GM12874 (cell line): Measurements from ENCODE around the gene PACRG.

Source experiments
- TF ChIP-seq, protein P1 (sequence below): IDR thresholded peaks from 2 replicates; pipeline ENCODE4 v1.5.1; 2011; ENCODE audit warnings: low read depth, mild to moderate bottlenecking, control low read depth, low read length, moderate library complexity; ENCODE audit not compliant: insufficient read depth

Gene PACRG

DNA sequence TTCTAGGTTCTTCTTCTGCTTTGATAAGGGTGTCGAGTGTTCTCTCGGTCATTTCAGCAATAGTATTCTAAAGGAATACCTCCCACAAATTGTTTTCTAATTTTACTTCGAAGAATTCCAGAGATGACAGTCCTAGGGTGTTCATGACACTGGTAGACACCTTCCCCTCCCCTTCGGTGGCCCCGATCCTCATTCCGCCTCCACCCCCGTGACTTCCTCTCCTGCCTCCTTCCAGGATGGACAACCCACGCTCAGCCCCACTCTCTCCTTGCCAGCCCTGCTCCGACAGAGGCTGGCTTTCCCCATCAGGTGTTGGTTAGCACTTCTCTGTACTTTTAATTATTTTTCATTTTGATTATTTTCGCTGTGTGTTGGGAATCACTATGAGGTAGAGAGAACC lies 431.9 kb downstream of the PACRG start:
- TF ChIP-seq, protein P1, sequence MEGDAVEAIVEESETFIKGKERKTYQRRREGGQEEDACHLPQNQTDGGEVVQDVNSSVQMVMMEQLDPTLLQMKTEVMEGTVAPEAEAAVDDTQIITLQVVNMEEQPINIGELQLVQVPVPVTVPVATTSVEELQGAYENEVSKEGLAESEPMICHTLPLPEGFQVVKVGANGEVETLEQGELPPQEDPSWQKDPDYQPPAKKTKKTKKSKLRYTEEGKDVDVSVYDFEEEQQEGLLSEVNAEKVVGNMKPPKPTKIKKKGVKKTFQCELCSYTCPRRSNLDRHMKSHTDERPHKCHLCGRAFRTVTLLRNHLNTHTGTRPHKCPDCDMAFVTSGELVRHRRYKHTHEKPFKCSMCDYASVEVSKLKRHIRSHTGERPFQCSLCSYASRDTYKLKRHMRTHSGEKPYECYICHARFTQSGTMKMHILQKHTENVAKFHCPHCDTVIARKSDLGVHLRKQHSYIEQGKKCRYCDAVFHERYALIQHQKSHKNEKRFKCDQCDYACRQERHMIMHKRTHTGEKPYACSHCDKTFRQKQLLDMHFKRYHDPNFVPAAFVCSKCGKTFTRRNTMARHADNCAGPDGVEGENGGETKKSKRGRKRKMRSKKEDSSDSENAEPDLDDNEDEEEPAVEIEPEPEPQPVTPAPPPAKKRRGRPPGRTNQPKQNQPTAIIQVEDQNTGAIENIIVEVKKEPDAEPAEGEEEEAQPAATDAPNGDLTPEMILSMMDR = no peak

DNA sequence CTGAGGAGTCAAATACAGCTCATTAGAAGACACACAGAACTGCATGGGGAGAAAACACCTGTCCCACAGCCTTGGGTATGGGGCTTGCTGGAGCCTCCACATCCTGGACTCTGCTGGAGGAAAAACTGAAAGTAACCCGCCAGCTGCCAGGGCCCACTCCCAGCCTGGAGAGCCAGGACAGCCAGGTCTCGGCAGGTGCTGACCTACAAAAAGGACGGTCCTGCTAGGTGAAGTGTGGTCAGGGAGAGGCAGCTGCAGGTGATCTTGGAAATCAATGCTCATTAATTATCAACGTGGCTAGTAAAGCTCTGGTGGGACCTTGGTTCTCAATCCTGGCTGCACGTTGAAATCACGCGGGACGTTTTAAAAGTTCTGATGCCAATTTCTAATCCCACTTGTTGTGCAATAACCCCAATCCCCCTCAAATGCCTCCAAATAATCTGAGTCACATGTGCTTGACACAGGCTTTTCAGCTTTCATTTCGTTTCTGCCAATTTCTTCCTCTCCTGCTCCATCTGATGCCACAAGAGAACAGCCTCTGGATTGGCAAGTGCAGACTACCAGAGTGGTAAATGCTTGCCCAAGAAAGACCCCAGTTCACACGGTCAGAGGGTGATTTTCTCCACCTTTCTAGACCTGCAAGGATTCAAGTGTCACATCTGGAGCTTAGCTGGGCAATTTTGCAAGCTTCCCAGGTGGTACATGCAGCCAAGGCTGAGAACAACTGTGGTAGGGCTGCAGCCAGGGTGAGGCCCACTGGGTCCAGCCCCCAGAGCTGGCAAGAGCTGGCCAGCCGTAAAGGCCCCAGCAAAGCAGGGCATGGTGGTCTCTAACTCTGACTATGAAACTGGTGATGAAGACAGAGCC lies 434.5 kb downstream of the PACRG start:
- TF ChIP-seq, protein P1 = no peak

DNA sequence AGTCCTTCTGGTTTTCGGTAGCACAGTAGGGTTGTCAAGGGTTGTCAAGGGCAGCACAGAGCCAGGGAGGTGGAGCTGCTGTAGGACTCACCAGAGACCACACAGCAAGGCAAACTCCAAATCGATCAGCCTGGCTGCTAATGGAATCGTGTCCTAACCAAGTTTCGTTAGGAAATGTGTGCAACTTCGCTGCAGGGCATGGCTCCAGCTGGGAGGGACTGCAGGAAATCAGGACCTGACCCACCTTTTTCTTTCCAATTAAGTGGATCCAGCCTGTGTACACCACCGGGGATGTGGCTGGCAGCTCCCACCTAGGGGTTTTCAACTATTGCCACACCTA lies 435.1 kb downstream of the PACRG start:
- TF ChIP-seq, protein P1 = no peak

DNA sequence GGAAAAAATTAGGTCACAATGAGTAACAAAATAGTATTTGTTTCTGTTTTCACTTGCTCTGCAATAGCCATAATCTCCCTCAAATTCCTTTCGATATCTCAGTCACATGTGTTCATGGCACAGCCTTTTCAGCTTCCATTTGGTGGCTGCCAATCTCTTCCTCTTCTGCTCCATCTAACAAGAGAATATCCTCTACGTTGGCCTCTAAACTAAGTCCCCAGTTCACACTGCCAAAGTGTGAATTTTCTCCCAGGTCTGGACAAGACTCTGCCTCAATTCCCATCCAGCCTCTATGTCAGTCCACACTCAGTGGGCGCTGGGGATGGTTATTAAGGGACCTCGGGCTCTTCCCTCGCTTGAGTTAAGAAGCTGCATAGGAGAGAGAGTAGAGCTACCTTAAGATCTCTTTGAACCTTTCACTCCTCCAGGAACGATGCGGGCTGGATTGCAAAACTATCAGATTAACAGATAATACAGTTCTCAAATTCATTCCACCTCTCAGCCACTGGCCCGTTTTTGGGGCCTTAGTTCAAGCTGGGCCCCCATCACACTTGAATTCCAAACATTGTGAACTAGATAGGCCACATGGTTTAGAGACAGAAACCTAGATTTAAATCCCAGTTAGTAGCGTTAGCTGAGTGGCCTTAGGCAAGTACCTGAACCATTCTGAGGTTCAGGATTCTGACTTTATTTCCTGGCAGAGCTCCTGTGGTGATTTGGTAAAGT lies 436.6 kb downstream of the PACRG start:
- TF ChIP-seq, protein P1 = no peak

DNA sequence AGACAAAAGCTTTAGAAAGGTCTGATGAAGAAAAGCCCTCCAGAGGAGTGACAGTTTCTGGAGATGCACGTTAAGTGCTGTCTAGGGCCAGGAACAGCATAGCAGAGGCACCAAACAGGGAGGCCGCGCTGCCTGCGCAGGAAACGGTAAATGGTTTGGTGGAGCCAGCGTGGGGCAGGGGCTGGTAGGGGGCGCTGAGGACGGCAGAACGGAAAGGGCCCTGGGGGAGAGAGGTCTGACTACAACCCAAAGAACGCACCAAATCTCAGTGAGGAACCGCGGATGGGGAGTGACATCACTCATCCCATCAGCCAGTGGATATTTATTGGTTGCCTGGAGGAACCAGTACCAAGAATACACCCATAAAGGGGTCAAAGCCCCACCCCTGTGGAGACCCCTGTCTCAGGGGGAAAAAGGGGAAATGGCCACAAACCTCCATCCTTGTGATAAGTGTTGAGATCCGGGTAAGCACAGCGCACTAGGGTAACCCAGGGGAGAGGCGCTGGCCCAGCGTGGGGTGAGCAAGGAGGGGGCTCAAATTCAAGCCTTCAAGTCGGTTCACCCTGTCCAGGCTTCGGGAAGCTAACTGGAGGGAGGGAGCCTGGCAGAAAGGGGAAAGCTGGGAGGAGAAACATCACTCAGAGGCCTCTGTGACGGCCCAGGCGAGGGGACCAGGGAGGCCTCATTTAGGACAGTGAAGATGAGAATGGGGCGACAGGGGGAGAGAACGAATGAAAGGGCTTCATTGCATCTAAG lies 437.6 kb downstream of the PACRG start:
- TF ChIP-seq, protein P1 = no peak

DNA sequence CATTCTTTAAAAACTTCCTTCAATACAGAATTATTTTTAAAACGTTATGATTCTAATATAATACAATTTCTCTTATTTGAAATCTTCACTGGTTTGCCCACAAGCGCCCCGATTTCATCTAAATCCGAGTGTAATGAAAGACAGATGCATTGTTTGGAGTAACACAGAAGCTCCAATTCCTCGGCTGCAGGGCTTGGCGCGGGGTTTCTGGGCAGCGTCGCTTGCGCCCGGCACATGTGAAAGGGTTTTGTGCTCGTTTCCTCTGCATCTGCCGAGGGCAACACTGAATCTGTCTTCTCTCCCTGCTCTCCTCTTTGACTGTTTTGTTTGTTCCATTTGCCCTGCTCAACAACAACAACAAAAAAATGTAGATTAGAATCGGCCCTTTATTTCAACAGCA lies 438.1 kb downstream of the PACRG start:
- TF ChIP-seq, protein P1 = no peak

DNA sequence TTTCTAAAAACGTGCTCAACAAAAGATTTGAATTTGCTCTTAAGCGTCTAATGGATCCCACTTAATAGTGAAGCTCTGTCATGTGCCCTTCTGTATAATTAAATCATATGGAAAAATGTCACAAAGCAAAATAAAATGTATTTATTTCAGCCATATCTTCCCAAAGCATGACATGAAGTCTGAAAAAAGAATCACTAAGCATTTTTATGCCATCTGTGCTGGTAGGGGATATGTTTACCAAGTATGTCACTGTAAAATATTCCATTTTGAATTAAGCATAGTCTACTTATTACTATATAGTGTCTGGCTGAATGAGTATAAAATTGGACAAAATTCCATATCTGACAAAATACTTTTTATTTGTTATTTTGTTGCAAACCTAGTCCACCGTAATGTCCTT lies 438.7 kb downstream of the PACRG start:
- TF ChIP-seq, protein P1 = no peak
